Parathyroid adenoma (tissue), 2 donors: ENCODE results near the gene CLSTN2.

Experiments used
- H2AFZ ChIP-seq: fragments of 300-600 bp; sonication (generic); one replicate; pipeline ENCODE4 v1.7.0; 2017; ENCODE audit warnings: antibody characterized with exemption, mild to moderate bottlenecking
- H3K27ac ChIP-seq: fragments of 300-600 bp; sonication (generic); one replicate; pipeline ENCODE4 v1.7.0; 2017
- H3K27me3 ChIP-seq: fragments of 300-600 bp; sonication (generic); one replicate; pipeline ENCODE4 v1.7.0; 2017; ENCODE audit warnings: low read length; ENCODE audit not compliant: control insufficient read depth, insufficient read depth
- H3K36me3 ChIP-seq: fragments of 300-600 bp; sonication (generic); one replicate; pipeline ENCODE4 v1.7.0; 2017; ENCODE audit warnings: low read length; ENCODE audit not compliant: control insufficient read depth, insufficient read depth
- H3K4me1 ChIP-seq: fragments of 300-600 bp; sonication (generic); one replicate; pipeline ENCODE4 v1.7.0; 2017; ENCODE audit warnings: control low read depth
- H3K4me2 ChIP-seq: fragments of 300-600 bp; sonication (generic); one replicate; pipeline ENCODE4 v1.7.0; 2017; ENCODE audit warnings: low read length
- H3K4me3 ChIP-seq: fragments of 300-600 bp; sonication (generic); one replicate; pipeline ENCODE4 v1.7.0; 2017; ENCODE audit warnings: low read depth, low read length
- H3K79me2 ChIP-seq: fragments of 300-600 bp; sonication (generic); one replicate; pipeline ENCODE4 v1.7.0; 2017; ENCODE audit warnings: control low read depth
- H3K9ac ChIP-seq: fragments of 300-600 bp; sonication (generic); one replicate; pipeline ENCODE4 v1.7.0; 2017; ENCODE audit warnings: mild to moderate bottlenecking
- H3K9me3 ChIP-seq: fragments of 300-600 bp; sonication (generic); one replicate; pipeline ENCODE4 v1.7.0; 2017; ENCODE audit warnings: low read length; ENCODE audit not compliant: control insufficient read depth
- TF ChIP-seq, protein P1 (sequence below): fragments of 300-600 bp; sonication (generic); IDR thresholded peaks from one replicate; pipeline ENCODE4 v1.7.0; 2017; ENCODE audit warnings: antibody characterized with exemption, mild to moderate bottlenecking
- donor health status: primary hyperparathyroidism.

CLSTN2 gene

GRCh38 chr3:140497331-140497730, 562.3 kb downstream of the CLSTN2 start:
- no peak overlapping the region for H2AFZ ChIP-seq
- no peaks in the 10 kb centered on the region for H3K27me3 ChIP-seq
- H3K27ac ChIP-seq = no peak overlapping the region
- H3K4me3 ChIP-seq = no peak overlapping the region
- H3K4me2 ChIP-seq = no peak overlapping the region
- no peaks in the 10 kb centered on the region for H3K79me2 ChIP-seq
- H3K9me3 ChIP-seq = no peaks in the 10 kb centered on the region
- TF ChIP-seq, protein P1, sequence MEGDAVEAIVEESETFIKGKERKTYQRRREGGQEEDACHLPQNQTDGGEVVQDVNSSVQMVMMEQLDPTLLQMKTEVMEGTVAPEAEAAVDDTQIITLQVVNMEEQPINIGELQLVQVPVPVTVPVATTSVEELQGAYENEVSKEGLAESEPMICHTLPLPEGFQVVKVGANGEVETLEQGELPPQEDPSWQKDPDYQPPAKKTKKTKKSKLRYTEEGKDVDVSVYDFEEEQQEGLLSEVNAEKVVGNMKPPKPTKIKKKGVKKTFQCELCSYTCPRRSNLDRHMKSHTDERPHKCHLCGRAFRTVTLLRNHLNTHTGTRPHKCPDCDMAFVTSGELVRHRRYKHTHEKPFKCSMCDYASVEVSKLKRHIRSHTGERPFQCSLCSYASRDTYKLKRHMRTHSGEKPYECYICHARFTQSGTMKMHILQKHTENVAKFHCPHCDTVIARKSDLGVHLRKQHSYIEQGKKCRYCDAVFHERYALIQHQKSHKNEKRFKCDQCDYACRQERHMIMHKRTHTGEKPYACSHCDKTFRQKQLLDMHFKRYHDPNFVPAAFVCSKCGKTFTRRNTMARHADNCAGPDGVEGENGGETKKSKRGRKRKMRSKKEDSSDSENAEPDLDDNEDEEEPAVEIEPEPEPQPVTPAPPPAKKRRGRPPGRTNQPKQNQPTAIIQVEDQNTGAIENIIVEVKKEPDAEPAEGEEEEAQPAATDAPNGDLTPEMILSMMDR = no peak
- no peak overlapping the region for H3K9ac ChIP-seq
- H3K36me3 ChIP-seq = no peaks in the 10 kb centered on the region
- H3K4me1 ChIP-seq = no peaks in the 10 kb centered on the region

GRCh38 chr3:140499114-140499757, 564.3 kb downstream of the CLSTN2 start:
- H3K36me3 ChIP-seq = no peaks in the 10 kb centered on the region
- H3K27me3 ChIP-seq = no peaks in the 10 kb centered on the region
- H3K79me2 ChIP-seq = no peaks in the 10 kb centered on the region
- no peak overlapping the region for H3K27ac ChIP-seq
- TF ChIP-seq, protein P1 = no peak
- H3K4me1 ChIP-seq = no peaks in the 10 kb centered on the region
- H3K4me2 ChIP-seq = no peak overlapping the region
- no peak overlapping the region for H3K9ac ChIP-seq
- H2AFZ ChIP-seq = no peak overlapping the region
- H3K4me3 ChIP-seq = no peak overlapping the region
- no peaks in the 10 kb centered on the region for H3K9me3 ChIP-seq

DNA sequence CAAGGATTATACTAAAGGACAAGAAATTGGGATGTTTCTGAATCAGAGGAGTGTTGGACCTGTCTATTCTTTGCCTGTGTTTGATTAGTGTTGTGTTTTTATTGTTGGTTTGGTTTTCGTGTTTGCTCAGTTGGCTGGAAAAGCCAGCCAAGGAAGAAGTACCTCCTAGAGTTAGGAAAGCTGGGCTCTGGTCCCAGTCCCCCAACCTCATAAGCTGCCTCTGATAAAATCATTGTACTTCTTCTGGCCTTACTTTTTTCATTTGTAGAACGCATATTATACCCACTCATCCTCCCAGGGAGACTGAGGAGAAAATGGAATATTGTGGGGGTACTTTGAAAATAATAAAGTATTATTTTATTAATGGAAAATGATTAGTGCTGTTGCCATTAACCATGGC, 565.5 kb downstream of the CLSTN2 start:
- Histone ChIP-seq H3K4me2 (no peak overlapping the region), H3K27me3 (no peaks in the 10 kb centered on the region), H3K9ac (no peak overlapping the region), H2AFZ (no peak overlapping the region), H3K79me2 (no peaks in the 10 kb centered on the region), H3K4me3 (no peak overlapping the region), H3K36me3 (no peaks in the 10 kb centered on the region), H3K9me3 (no peaks in the 10 kb centered on the region), H3K27ac (no peak overlapping the region), H3K4me1 (no peaks in the 10 kb centered on the region)
- TF ChIP-seq, protein P1 = no peak

DNA sequence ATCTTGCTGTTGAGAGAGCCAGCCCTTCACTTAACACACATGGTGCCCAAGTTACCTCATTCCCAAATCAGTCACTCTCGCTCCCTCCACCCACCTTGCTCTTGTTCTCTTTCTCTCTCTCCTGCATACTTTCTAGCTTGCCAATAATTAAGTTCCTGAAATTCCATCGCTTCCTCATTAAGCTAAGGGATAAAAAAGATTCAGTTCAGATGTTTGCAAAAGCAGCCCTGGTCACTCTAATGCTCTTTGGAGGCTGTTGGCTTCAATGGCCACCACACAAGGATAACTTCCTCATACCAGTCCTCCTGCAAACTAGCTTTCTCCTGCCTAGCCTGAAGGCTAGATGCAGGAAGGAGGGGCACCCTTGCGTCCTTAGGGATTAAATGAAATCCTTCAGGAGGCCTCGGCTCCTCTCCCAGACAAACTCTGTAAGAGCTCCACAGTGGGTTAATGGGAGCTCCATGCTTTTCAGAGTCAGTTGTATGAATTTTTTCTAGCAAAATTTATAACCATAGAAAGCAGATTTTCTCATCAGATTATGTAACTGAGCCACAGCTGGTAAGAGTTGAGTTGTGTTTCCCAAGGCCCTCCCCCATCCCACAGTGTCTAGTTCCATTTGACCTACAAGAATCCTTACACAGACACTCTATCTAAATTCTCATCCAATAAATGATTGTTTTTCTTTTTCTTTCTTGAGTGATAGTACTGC, 566.2 kb downstream of the CLSTN2 start:
- no peak overlapping the region for H3K27ac ChIP-seq
- H3K79me2 ChIP-seq = no peaks in the 10 kb centered on the region
- H3K4me2 ChIP-seq = no peak overlapping the region
- no peaks in the 10 kb centered on the region for H3K4me1 ChIP-seq
- TF ChIP-seq, protein P1 = no peak
- no peak overlapping the region for H3K4me3 ChIP-seq
- no peaks in the 10 kb centered on the region for H3K36me3 ChIP-seq
- H3K9me3 ChIP-seq = no peaks in the 10 kb centered on the region
- no peak overlapping the region for H3K9ac ChIP-seq
- no peak overlapping the region for H2AFZ ChIP-seq
- no peaks in the 10 kb centered on the region for H3K27me3 ChIP-seq
